ENCODE results near the gene SCYL1.
A peak's percentile ranks its signal among the peaks of the same experiment; 100 is the strongest.

Gene SCYL1

GRCh38 chr11:65565624-65566453 lies 41.0 kb downstream of the SCYL1 start:
- peaks cover 6% of the 10 kb centered on the region for H3K36me3 Mint-ChIP-seq
- H3K4me1 Mint-ChIP-seq = peaks cover 22% of the 10 kb centered on the region
- no peaks in the 10 kb centered on the region for H3K27me3 Mint-ChIP-seq
- ATAC-seq (ENCODE audit: low read depth) (no peak), DNase-seq (ENCODE audit: low spot score in 2 of 2) (no peak)
- peak overlapping the region; percentile 54 for H3K4me3 Mint-ChIP-seq
- H3K9me3 Mint-ChIP-seq = no peaks in the 10 kb centered on the region
- H3K27ac Mint-ChIP-seq = peak overlapping the region; percentile 79

- ATAC-seq (ENCODE audit: low read depth) = peak; percentile 23
- no peaks in the 10 kb centered on the region for H3K27me3 Mint-ChIP-seq
- peak overlapping the region; percentile 99 for H3K4me3 Mint-ChIP-seq
- H3K27ac Mint-ChIP-seq = peak overlapping the region; percentile 94
- H3K4me1 Mint-ChIP-seq = peaks cover 43% of the 10 kb centered on the region
- no peaks in the 10 kb centered on the region for H3K9me3 Mint-ChIP-seq
- peaks cover 6% of the 10 kb centered on the region for H3K36me3 Mint-ChIP-seq
- no peak for DNase-seq (ENCODE audit: low spot score in 2 of 2)
Observed at GRCh38 chr11:65569164-65569972, 44.5 kb downstream of the SCYL1 start.

- DNase-seq (ENCODE audit: low spot score in 2 of 2) (peak; percentile 93 to 96), ATAC-seq (ENCODE audit: low read depth) (peak; percentile 73)
- no peaks in the 10 kb centered on the region for H3K9me3 Mint-ChIP-seq
- H3K36me3 Mint-ChIP-seq = peaks cover 6% of the 10 kb centered on the region
- H3K27me3 Mint-ChIP-seq = no peaks in the 10 kb centered on the region
- H3K27ac Mint-ChIP-seq = peak within 1 kb of the TSS; percentile 94
- peak within 1 kb of the TSS; percentile 99 for H3K4me3 Mint-ChIP-seq
- peaks cover 48% of the 10 kb centered on the region for H3K4me1 Mint-ChIP-seq
Observed at GRCh38 chr11:65569973-65570918, 45.4 kb downstream of the SCYL1 start, which contains the start of gene ZNRD2. ZNRD2 (plus strand) TSS chr11:65570477; CDS start chr11:65570492, 15 bp downstream.

GRCh38 chr11:65571420-65571819 lies 46.5 kb downstream of the SCYL1 start:
- Mint-ChIP-seq H3K4me1 (peaks cover 44% of the 10 kb centered on the region), H3K27me3 (no peaks in the 10 kb centered on the region), H3K27ac (peak overlapping the region; percentile 98), H3K36me3 (peaks cover 6% of the 10 kb centered on the region), H3K4me3 (peak overlapping the region; percentile 99), H3K9me3 (no peaks in the 10 kb centered on the region)
- ATAC-seq (ENCODE audit: low read depth) (no peak), DNase-seq (ENCODE audit: low spot score in 2 of 2) (no peak)

GRCh38 chr11:65571940-65572339 lies 47.1 kb downstream of the SCYL1 start:
- H3K36me3 Mint-ChIP-seq = peaks cover 6% of the 10 kb centered on the region
- H3K27me3 Mint-ChIP-seq = no peaks in the 10 kb centered on the region
- no peak for ATAC-seq (ENCODE audit: low read depth)
- no peak for DNase-seq (ENCODE audit: low spot score in 2 of 2)
- H3K4me3 Mint-ChIP-seq = peak overlapping the region; percentile 99
- peak overlapping the region; percentile 98 for H3K27ac Mint-ChIP-seq
- H3K4me1 Mint-ChIP-seq = peaks cover 49% of the 10 kb centered on the region
- no peaks in the 10 kb centered on the region for H3K9me3 Mint-ChIP-seq

GRCh38 chr11:65572356-65573051 lies 47.6 kb downstream of the SCYL1 start, which contains the start of gene FAM89B:
FAM89B (plus strand) TSS chr11:65572538; CDS start chr11:65572670, 132 bp downstream.
- DNase-seq (ENCODE audit: low spot score in 2 of 2) (peak; percentile 76 to 80), ATAC-seq (ENCODE audit: low read depth) (peak; percentile 10)
- Mint-ChIP-seq H3K27me3 (no peaks in the 10 kb centered on the region), H3K36me3 (peaks cover 6% of the 10 kb centered on the region), H3K4me1 (peaks cover 50% of the 10 kb centered on the region), H3K9me3 (no peaks in the 10 kb centered on the region), H3K4me3 (peak within 1 kb of the TSS; percentile 99), H3K27ac (peak within 1 kb of the TSS; percentile 98)

GRCh38 chr11:65573391-65574079 lies 48.7 kb downstream of the SCYL1 start:
- Mint-ChIP-seq H3K36me3 (peaks cover 6% of the 10 kb centered on the region), H3K4me3 (peak overlapping the region; percentile 93), H3K4me1 (peaks cover 57% of the 10 kb centered on the region), H3K9me3 (no peaks in the 10 kb centered on the region), H3K27me3 (no peaks in the 10 kb centered on the region), H3K27ac (peak overlapping the region; percentile 98)
- DNase-seq (ENCODE audit: low spot score in 2 of 2) (peak in 1 of 2 donors; percentile 40), ATAC-seq (ENCODE audit: low read depth) (no peak)

GRCh38 chr11:65574109-65574810 lies 49.4 kb downstream of the SCYL1 start:
- Mint-ChIP-seq H3K27ac (peak overlapping the region; percentile 98), H3K27me3 (no peaks in the 10 kb centered on the region), H3K4me1 (peaks cover 53% of the 10 kb centered on the region), H3K36me3 (peaks cover 8% of the 10 kb centered on the region), H3K9me3 (no peaks in the 10 kb centered on the region), H3K4me3 (peak overlapping the region; percentile 93)
- DNase-seq (ENCODE audit: low spot score in 2 of 2) = peak; percentile 83
- peak; percentile 26 for ATAC-seq (ENCODE audit: low read depth)

- Mint-ChIP-seq H3K4me1 (peaks cover 51% of the 10 kb centered on the region), H3K27ac (peak overlapping the region; percentile 98), H3K36me3 (peaks cover 15% of the 10 kb centered on the region), H3K9me3 (no peaks in the 10 kb centered on the region), H3K27me3 (no peaks in the 10 kb centered on the region), H3K4me3 (peak overlapping the region; percentile 93)
- ATAC-seq (ENCODE audit: low read depth) (no peak), DNase-seq (ENCODE audit: low spot score in 2 of 2) (peak in 1 of 2 donors; percentile 43)
Observed at GRCh38 chr11:65574811-65575567, 50.1 kb downstream of the SCYL1 start.

- Mint-ChIP-seq H3K36me3 (peaks cover 19% of the 10 kb centered on the region), H3K27ac (peak within 1 kb of the TSS; percentile 98), H3K9me3 (no peaks in the 10 kb centered on the region), H3K4me1 (peaks cover 49% of the 10 kb centered on the region), H3K4me3 (peak within 1 kb of the TSS; percentile 93), H3K27me3 (no peaks in the 10 kb centered on the region)
- peak in 1 of 2 donors; percentile 70 for DNase-seq (ENCODE audit: low spot score in 2 of 2)
- ATAC-seq (ENCODE audit: low read depth) = peak; percentile 15
Observed at GRCh38 chr11:65575568-65576231, 50.8 kb downstream of the SCYL1 start, which contains the start of gene EHBP1L1. EHBP1L1 (plus strand) TSS chr11:65576053; CDS start chr11:65576303, 250 bp downstream.
